ENCODE results near the gene IL6. TPM values are rescaled to one million over a fixed set of nuclear protein-coding genes. Genes with fewer than 3 reads are reported as not detected.

Gene IL6
- total RNA-seq, 1 experiment from 2014 or later, result 0.85 TPM

GRCh38 chr7:22720791-22721786, 5.9 kb upstream of the IL6 start:
- Histone ChIP-seq H2AK5ac (ENCODE audit: insufficient read length, low read length) (no peak overlapping the region), H3K18ac (ENCODE audit: insufficient read length, low read depth, low read length) (no peak overlapping the region), H2BK15ac (ENCODE audit: low read depth, low read length) (no peak overlapping the region), H3K27me3 (ENCODE audit: insufficient read depth, low read length) (no peaks in the 10 kb centered on the region), H3K23me2 (ENCODE audit: insufficient read length, low read depth, low read length, poor library complexity, severe bottlenecking) (no peaks in the 10 kb centered on the region), H4K91ac (ENCODE audit: insufficient read length, low read depth, low read length) (no peak overlapping the region), H3T11ph (ENCODE audit: low read length) (no peak overlapping the region), H4K20me1 (ENCODE audit: control insufficient read depth, insufficient read depth, insufficient read length) (no peaks in the 10 kb centered on the region), H3K9ac (ENCODE audit: extremely low read depth, insufficient read length, low read length) (no peak overlapping the region), H3K23ac (ENCODE audit: insufficient read length, low read depth, low read length) (no peak overlapping the region), H2BK5ac (ENCODE audit: insufficient read length, low read length) (no peak overlapping the region), H3K4me2 (ENCODE audit: insufficient read depth, insufficient read length, low read length) (no peak overlapping the region), H2AFZ (ENCODE audit: low read length) (no peak overlapping the region), H3K79me2 (ENCODE audit: insufficient read depth, low read length) (no peaks in the 10 kb centered on the region), H3K4ac (ENCODE audit: low read depth, low read length) (no peak overlapping the region), H3K14ac (ENCODE audit: insufficient read depth, low read length) (no peak overlapping the region), H2BK120ac (ENCODE audit: low read depth, low read length, poor library complexity, severe bottlenecking) (no peak overlapping the region), H3K27ac (ENCODE audit: insufficient read length, low read depth, low read length) (no peak overlapping the region), H2BK12ac (ENCODE audit: insufficient read length, low read depth, low read length) (no peak overlapping the region), H3K9me3 (ENCODE audit: control insufficient read depth, low read depth, low read length) (no peaks in the 10 kb centered on the region), H3K79me1 (ENCODE audit: insufficient read depth, low read depth, low read length, poor library complexity, severe bottlenecking) (no peaks in the 10 kb centered on the region), H2BK20ac (ENCODE audit: low read depth, low read length, poor library complexity, severe bottlenecking) (no peak overlapping the region), H3K4me1 (ENCODE audit: insufficient read depth, low read length) (0 out of 2 replicates have a peak, but pooled peaks cover 3% of the 10 kb centered on the region), H3K56ac (ENCODE audit: insufficient read length, low read depth, low read length) (no peak overlapping the region), H4K8ac (replicated peaks; ENCODE audit: insufficient read length, low read depth, low read length) (no peak overlapping the region), H4K5ac (ENCODE audit: insufficient read length, low read depth, low read length) (no peak overlapping the region)
- TF ChIP-seq CTCF (conservative IDR thresholded peaks at IDR 0.05), result no peak
- Mint-ChIP-seq H3K27me3 (ENCODE audit: low read depth) (no peaks in the 10 kb centered on the region; the same call in 1 of the 2 replicates), H3K9me3 (no peaks in the 10 kb centered on the region), H3K4me3 (no peak overlapping the region), H3K4me1 (peaks cover 20 to 38% of the 10 kb centered on the region in 2 experiments), H3K36me3 (ENCODE audit: insufficient read depth in 1 of 3, low read depth in 3 of 3) (no peaks in the 10 kb centered on the region), H3K27ac (no peak overlapping the region)
- WGBS (ENCODE audit: extremely low coverage, insufficient read length, low lambda C conversion rate), result no CpG with 5 or more reads among the region's 3 CpGs
- no peak for DNase-seq

Measured in H9 (cell line).